Retinal pigment epithelial cell (primary cell): Measurements from ENCODE around the gene RANBP3L.

Experiments used
- DNase-seq: peaks from one replicate; pipeline ENCODE4 v3.0.0-alpha.2; 2010; ENCODE audit warnings: low read depth
- H3K4me3 ChIP-seq: 2 replicates; pipeline ENCODE4 v1.5.1; 2011; ENCODE audit warnings: mild to moderate bottlenecking, low read length, control low read depth, moderate library complexity
- TF ChIP-seq, protein P1 (sequence below): conservative IDR thresholded peaks from 2 replicates; pipeline ENCODE4 v1.5.1; 2011; ENCODE audit warnings: low read depth, low read length, control low read depth, inconsistent platforms

The RANBP3L gene

DNA sequence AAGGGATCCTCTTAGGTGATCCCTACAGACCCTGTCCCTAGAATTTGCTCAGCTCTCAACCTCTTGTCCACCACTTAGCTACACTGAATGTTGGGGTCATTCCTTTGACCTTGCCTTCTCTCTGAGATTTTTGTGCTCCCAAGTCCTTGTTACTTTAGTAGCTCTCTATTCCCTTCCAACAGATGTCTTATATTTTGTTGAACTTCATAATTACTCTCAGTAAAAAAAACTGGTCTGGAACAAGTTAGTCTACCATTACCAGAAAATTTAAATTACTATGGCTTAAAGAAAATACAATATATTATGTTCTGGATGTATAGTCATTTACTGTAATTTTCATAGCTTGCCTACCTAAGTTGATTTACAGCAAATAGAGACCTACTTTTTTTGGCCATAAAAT lies 23.5 kb upstream of the RANBP3L start:
- H3K4me3 ChIP-seq: no peak overlapping the region
- TF ChIP-seq, protein P1, sequence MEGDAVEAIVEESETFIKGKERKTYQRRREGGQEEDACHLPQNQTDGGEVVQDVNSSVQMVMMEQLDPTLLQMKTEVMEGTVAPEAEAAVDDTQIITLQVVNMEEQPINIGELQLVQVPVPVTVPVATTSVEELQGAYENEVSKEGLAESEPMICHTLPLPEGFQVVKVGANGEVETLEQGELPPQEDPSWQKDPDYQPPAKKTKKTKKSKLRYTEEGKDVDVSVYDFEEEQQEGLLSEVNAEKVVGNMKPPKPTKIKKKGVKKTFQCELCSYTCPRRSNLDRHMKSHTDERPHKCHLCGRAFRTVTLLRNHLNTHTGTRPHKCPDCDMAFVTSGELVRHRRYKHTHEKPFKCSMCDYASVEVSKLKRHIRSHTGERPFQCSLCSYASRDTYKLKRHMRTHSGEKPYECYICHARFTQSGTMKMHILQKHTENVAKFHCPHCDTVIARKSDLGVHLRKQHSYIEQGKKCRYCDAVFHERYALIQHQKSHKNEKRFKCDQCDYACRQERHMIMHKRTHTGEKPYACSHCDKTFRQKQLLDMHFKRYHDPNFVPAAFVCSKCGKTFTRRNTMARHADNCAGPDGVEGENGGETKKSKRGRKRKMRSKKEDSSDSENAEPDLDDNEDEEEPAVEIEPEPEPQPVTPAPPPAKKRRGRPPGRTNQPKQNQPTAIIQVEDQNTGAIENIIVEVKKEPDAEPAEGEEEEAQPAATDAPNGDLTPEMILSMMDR: no peak
- DNase-seq: no peak

DNA sequence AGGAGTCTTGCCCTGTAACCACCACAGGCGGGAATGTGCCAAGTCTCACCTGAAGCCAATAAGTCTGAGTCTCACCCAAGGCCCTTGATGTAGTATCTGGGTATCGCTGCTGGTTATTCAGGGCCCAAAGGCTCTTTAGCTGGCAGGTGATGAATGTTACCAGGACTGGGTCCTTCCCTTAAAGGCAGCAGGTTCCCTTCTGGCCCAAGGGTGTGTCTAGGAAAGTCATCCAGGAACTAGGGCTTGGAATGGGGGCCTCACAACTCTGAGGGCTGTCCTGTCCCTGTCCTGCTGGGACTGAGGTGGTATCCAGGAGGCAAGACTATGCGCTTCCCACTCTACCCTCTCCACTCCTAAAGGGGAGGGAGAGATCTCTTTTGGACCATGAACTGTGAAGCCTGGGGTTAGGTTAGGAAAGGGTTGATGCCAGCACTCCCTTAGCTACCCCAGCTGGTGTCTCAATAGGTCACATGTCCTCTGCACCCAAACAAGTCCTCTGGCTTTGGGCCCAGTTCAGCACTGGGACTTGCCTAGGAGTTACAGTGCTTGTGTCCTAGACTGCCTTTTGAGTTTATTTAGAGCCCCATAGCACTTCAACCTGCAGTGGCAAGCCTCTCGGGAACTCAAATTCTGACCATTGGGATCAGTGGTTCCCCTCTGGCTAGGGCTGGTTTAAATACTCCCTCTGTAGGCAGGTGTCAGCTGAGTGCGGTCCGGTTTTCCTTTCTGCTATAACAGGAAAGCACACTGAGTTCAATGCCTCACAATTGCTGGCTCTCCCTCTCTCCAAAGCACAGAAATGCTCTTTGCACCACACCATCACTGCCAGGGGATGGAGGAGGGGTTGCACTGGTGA lies 22.5 kb upstream of the RANBP3L start:
- no peak for DNase-seq
- TF ChIP-seq, protein P1: no peak
- no peak overlapping the region for H3K4me3 ChIP-seq

DNA sequence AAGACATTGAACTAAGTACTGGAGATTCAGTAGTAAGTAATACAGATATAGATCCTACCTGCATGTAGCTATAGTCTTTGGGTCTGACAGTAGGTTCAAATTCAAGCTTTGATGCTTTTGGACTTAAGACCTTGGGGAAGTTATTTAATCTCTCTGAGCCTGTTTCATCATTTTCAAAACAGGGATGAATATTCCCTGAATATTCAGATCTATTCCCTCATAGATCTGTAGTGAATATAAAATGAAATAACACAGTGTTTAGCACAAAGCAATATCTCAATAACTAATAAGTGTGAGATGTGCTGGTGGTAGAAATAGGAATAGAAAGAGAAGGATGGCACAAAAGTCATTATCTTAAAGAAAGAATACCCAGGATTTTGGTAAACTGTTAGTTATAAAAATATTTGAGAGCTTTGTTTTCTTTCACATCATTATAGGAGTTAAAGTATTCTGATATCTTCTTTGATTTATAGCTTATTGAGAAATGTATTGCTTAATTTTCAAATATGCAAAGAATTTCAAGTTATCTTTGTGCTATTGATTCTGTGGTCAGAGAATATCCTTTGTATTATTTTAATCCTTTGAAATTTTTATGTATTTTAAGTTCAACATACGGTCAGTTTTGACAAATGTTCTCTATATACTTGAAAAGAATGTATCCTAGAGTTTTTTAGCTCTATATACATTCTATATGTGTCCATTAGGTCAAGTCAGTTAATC lies 11.4 kb upstream of the RANBP3L start:
- DNase-seq: no peak
- TF ChIP-seq, protein P1: no peak

DNA sequence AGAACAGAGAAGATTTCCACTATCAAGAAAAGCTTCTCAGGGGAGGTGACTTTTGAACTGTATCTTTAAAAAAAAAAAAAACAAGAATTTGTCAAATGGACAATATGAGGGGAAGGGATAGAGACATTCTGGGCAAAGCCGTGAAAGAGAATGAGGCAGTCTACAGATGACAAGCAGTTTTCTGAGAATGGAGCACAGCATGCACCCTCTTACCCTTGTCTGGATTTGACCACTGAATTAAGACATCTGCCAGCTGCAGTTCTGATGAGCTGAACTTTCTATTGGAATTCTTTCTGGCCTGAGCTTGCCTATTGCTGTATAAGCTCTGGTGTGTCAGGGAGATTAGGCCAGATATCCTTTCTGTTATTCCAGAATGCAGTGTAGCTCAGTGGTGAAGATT lies 10.3 kb upstream of the RANBP3L start:
- TF ChIP-seq, protein P1: no peak
- H3K4me3 ChIP-seq: no peak overlapping the region
- DNase-seq: no peak

More for the DNA sequence above, 11.4 kb upstream of the RANBP3L start:
- no peak overlapping the region for H3K4me3 ChIP-seq

DNA sequence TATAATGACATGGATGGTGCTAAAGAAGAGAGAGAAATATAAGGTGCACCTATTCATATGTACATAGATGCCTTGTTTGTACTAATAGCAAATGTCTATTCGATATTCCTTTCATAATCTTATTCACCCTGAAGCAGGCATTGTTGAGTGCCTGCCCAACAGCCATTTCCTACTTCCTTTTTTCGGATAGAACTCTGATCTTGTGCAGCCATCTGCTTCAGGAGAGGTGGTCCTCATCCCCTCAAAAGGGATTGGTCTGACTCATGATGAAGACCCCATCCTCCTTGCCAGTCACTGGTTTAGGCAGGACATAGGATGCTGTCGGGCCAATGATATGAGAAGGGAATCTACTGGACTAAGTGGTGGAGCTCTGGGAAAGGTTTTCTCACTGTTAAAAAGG lies 8.4 kb upstream of the RANBP3L start:
- H3K4me3 ChIP-seq: no peak overlapping the region
- TF ChIP-seq, protein P1: no peak
- no peak for DNase-seq

DNA sequence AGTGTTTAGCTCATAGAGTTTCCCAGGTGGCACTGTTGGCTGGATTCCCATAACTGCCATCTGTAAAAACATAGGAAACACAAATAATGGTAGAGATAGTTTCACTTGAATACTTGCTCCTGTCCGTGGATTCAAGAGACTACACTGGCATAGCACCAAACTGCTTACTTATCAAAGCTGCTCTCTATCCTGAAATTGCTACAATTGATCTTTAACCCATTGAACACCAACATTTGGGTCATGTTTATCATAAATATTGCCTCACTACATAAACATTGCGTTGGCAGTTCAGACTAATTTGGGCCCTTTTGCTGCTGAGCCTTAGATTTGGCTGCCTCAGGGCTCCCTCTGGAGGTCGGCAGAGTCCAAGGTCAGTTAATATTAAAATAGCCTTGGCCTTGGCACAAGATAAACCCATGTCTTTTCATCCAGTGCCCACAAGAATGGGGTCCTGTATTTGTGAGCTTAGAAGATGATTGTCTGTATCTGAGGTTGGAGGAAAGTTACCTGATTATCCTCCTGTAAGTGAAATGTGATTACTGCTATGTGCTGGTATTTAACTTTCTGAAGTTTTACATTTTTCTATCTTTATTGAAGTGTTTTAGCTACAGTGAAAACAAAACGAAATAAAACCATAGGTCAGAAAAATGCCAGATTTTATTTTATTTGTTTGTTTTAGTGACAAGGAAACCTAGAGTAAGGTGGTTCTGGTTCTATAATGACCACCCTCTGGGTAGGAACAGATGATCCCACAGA lies 4.0 kb upstream of the RANBP3L start:
- TF ChIP-seq, protein P1: peak; percentile 77
- no peak overlapping the region for H3K4me3 ChIP-seq
- no peak for DNase-seq
